ENCODE data around the gene SLC17A5. TPM values are rescaled to one million over a fixed set of nuclear protein-coding genes. Genes with fewer than 3 reads are reported as not detected.

The SLC17A5 gene
- total and polyA plus RNA-seq, 9 of the 15 experiments (the other 6 are each of a cell fraction or from before 2014, with no cell fraction given): 1.3 to 7.2 (median 3.4) TPM

DNA sequence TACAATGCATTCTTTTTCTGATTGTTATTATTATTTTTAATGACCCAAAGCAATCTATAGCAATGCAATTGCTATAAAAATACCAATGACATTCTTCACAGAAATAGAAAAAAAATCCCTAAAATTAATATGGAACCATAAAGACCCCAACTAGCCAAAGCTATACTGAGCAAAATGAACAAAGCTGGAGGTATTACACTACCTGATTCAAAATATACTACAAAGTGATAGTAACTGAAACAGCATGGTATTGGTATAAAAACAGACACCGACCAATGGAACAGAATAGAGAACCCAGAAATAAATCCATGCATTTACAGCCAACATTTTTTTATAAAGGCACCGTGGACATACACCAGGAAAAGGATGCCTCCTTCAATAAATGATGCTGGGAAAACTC is 72.5 kb downstream of the SLC17A5 start:
- ATAC-seq (no peak), FAIRE-seq (no peak), DNase-seq (ENCODE audit: extremely low read depth in 1 of 4, low spot score in 3 of 4) (no peak)
- Histone ChIP-seq H3K9me1 (ENCODE audit: control insufficient read depth, insufficient read depth, low read length) (peaks cover 3% of the 10 kb centered on the region), H4K20me1 (replicated peaks; ENCODE audit: control insufficient read depth, insufficient read depth, low read length) (no peaks in the 10 kb centered on the region), H3K4me3 (no peak overlapping the region), H3K79me2 (ENCODE audit: control insufficient read depth, insufficient read depth, low read length) (no peaks in the 10 kb centered on the region), H3K4me1 (replicated peaks in 1 of 2; ENCODE audit: control insufficient read depth in 2 of 2, insufficient read depth in 2 of 2, low read length in 2 of 2) (peaks cover 19 to 31% of the 10 kb centered on the region in 2 experiments), H3K27ac (ENCODE audit: extremely low read depth, low read depth, low read length) (peak overlapping the region; percentile 93; the same call in 2 of the 3 replicates), H2AFZ (ENCODE audit: low read depth, low read length) (peak overlapping the region; percentile 97), H3K4me2 (ENCODE audit: insufficient read depth, low read length) (no peak overlapping the region), H3K9ac (ENCODE audit: insufficient read depth in 1 of 2, low read depth in 2 of 2, low read length in 2 of 2) (peak overlapping the region in 1 of 2 experiments; percentile 80; a peak in 2 of 4 replicates), H3K27me3 (ENCODE audit: control insufficient read depth in 2 of 2, insufficient read depth in 2 of 2, low read length in 2 of 2) (no peaks in the 10 kb centered on the region), H3K36me3 (ENCODE audit: control insufficient read depth, insufficient read depth, low read length) (no peaks in the 10 kb centered on the region), H3K9me3 (replicated peaks; ENCODE audit: control insufficient read depth, insufficient read depth, low read depth, low read length) (0 out of 2 replicates have a peak, but pooled peaks cover 2% of the 10 kb centered on the region)
- ChIA-PET CTCF (ENCODE audit: low intra/inter-chr PET ratio) (no interaction called here), POLR2A (interaction anchor here (0.6 to 2.8 kb wide), 8 partner anchors 11 to 68 kb away, joined by 3 to 38 read pairs (median 5); partner anchors contain the start of gene EEF1A1)
- WGBS (ENCODE audit: insufficient coverage, low coverage, missing lambda C conversion rate): 69% methylated on average over 2 of the region's 2 CpGs
- in situ Hi-C loops (cut with MboI) (no loop called here), intact Hi-C loops (cut with micrococcal nuclease) (no loop called here)
- no TSS peak for BruUV-seq (replicated peaks)
- TF ChIP-seq BCOR (IDR thresholded peaks at IDR 0.05): 0 out of 2 replicates have a peak, but pooled peaks have one; percentile 12
- TF ChIP-seq RBM25 (IDR thresholded peaks at IDR 0.05; ENCODE audit: low read depth, low read length, severe bottlenecking): peak; percentile 79
- TF ChIP-seq, protein P1, sequence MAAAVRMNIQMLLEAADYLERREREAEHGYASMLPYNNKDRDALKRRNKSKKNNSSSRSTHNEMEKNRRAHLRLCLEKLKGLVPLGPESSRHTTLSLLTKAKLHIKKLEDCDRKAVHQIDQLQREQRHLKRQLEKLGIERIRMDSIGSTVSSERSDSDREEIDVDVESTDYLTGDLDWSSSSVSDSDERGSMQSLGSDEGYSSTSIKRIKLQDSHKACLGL (CRISPR knock-in tag; IDR thresholded peaks at IDR 0.05; ENCODE audit: borderline replicate concordance, poor library complexity, severe bottlenecking): no peak
- TF ChIP-seq KDM1A (IDR thresholded peaks at IDR 0.05): peak in 1 of 2 experiments; percentile 32; a peak in 1 of 4 replicates
- no peak for TF ChIP-seq NCOA1 (IDR thresholded peaks at IDR 0.05; ENCODE audit: low read depth)
- TF ChIP-seq, protein P2, sequence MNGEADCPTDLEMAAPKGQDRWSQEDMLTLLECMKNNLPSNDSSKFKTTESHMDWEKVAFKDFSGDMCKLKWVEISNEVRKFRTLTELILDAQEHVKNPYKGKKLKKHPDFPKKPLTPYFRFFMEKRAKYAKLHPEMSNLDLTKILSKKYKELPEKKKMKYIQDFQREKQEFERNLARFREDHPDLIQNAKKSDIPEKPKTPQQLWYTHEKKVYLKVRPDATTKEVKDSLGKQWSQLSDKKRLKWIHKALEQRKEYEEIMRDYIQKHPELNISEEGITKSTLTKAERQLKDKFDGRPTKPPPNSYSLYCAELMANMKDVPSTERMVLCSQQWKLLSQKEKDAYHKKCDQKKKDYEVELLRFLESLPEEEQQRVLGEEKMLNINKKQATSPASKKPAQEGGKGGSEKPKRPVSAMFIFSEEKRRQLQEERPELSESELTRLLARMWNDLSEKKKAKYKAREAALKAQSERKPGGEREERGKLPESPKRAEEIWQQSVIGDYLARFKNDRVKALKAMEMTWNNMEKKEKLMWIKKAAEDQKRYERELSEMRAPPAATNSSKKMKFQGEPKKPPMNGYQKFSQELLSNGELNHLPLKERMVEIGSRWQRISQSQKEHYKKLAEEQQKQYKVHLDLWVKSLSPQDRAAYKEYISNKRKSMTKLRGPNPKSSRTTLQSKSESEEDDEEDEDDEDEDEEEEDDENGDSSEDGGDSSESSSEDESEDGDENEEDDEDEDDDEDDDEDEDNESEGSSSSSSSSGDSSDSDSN (IDR thresholded peaks at IDR 0.05; ENCODE audit: borderline replicate concordance in 1 of 2, low read depth in 2 of 2, low read length in 2 of 2): no peak
- no peak for TF ChIP-seq NFATC3 (IDR thresholded peaks at IDR 0.05)
- no peak for TF ChIP-seq MECOM (CRISPR knock-in tag; IDR thresholded peaks at IDR 0.05)
- TF ChIP-seq L3MBTL2 (IDR thresholded peaks at IDR 0.05): no peak
- TF ChIP-seq SRSF1 (IDR thresholded peaks at IDR 0.05; ENCODE audit: low read depth, low read length): no peak
- TF ChIP-seq, protein P3, sequence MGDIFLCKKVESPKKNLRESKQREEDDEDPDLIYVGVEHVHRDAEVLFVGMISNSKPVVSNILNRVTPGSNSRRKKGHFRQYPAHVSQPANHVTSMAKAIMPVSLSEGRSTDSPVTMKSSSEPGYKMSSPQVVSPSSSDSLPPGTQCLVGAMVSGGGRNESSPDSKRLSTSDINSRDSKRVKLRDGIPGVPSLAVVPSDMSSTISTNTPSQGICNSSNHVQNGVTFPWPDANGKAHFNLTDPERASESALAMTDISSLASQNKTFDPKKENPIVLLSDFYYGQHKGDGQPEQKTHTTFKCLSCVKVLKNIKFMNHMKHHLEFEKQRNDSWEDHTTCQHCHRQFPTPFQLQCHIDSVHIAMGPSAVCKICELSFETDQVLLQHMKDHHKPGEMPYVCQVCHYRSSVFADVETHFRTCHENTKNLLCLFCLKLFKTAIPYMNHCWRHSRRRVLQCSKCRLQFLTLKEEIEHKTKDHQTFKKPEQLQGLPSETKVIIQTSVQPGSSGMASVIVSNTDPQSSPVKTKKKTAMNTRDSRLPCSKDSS (IDR thresholded peaks at IDR 0.05; ENCODE audit: low read depth, partially characterized antibody): no peak
- no peak for TF ChIP-seq BRD4 (IDR thresholded peaks at IDR 0.05)
- no peak for TF ChIP-seq MED1 (CRISPR knock-in tag; IDR thresholded peaks at IDR 0.05; ENCODE audit: borderline replicate concordance)
- no peak for TF ChIP-seq ZNF175 (CRISPR knock-in tag; IDR thresholded peaks at IDR 0.05; ENCODE audit: low read depth)
- no peak for TF ChIP-seq XRCC3 (IDR thresholded peaks at IDR 0.05)

Data from K562 (cell line).